ENCODE data around the gene RFPL2. TPM values are rescaled to one million over a fixed set of nuclear protein-coding genes. Genes with fewer than 3 reads are reported as not detected.

RFPL2 gene
- total RNA-seq (2014; rRNA removed; shearing (Covaris generic); ENCODE audit: low replicate concordance): 0.49 and 2.8 TPM in 2 replicates

GRCh38 chr22:32204856-32205722, at the start of gene RFPL2:
RFPL2 (minus strand) TSS chr22:32205073; CDS start chr22:32202451, 2,622 bp downstream.
- peak; percentile 93 for DNase-seq (ENCODE audit: low read depth)
- in situ Hi-C loops (cut with HindIII; ENCODE audit: low pct_unique_long_range_greater_than_20kb, low sequenced_read_pairs): no loop called here

- in situ Hi-C loops (cut with HindIII; ENCODE audit: low pct_unique_long_range_greater_than_20kb, low sequenced_read_pairs): no loop called here
- no peak for DNase-seq (ENCODE audit: low read depth)
Observed at GRCh38 chr22:32249231-32249630, 44.4 kb upstream of the RFPL2 start.

- no peak for DNase-seq (ENCODE audit: low read depth)
- in situ Hi-C loops (cut with HindIII; ENCODE audit: low pct_unique_long_range_greater_than_20kb, low sequenced_read_pairs): no loop called here
Observed at GRCh38 chr22:32248276-32248675, 43.4 kb upstream of the RFPL2 start.

- in situ Hi-C loops (cut with HindIII; ENCODE audit: low pct_unique_long_range_greater_than_20kb, low sequenced_read_pairs): no loop called here
- no peak for DNase-seq (ENCODE audit: low read depth)
Observed at GRCh38 chr22:32246166-32246565, 41.3 kb upstream of the RFPL2 start.

- DNase-seq (ENCODE audit: low read depth): peak; percentile 54
- in situ Hi-C loops (cut with HindIII; ENCODE audit: low pct_unique_long_range_greater_than_20kb, low sequenced_read_pairs): no loop called here
Observed at GRCh38 chr22:32245042-32245441, 40.2 kb upstream of the RFPL2 start.

GRCh38 chr22:32244547-32244946, 39.7 kb upstream of the RFPL2 start:
- no peak for DNase-seq (ENCODE audit: low read depth)
- in situ Hi-C loops (cut with HindIII; ENCODE audit: low pct_unique_long_range_greater_than_20kb, low sequenced_read_pairs): no loop called here

GRCh38 chr22:32240461-32240860, 35.6 kb upstream of the RFPL2 start:
- in situ Hi-C loops (cut with HindIII; ENCODE audit: low pct_unique_long_range_greater_than_20kb, low sequenced_read_pairs): no loop called here
- DNase-seq (ENCODE audit: low read depth): no peak

GRCh38 chr22:32237906-32238305, 33.0 kb upstream of the RFPL2 start:
- no peak for DNase-seq (ENCODE audit: low read depth)
- in situ Hi-C loops (cut with HindIII; ENCODE audit: low pct_unique_long_range_greater_than_20kb, low sequenced_read_pairs): no loop called here

- no peak for DNase-seq (ENCODE audit: low read depth)
Observed at GRCh38 chr22:32236970-32237369, 32.1 kb upstream of the RFPL2 start.

GRCh38 chr22:32233091-32233490, 28.2 kb upstream of the RFPL2 start:
- no peak for DNase-seq (ENCODE audit: low read depth)
- in situ Hi-C loops (cut with HindIII; ENCODE audit: low pct_unique_long_range_greater_than_20kb, low sequenced_read_pairs): no loop called here

More at GRCh38 chr22:32236970-32237369, 32.1 kb upstream of the RFPL2 start:
- in situ Hi-C loops (cut with HindIII; ENCODE audit: low pct_unique_long_range_greater_than_20kb, low sequenced_read_pairs): no loop called here

- in situ Hi-C loops (cut with HindIII; ENCODE audit: low pct_unique_long_range_greater_than_20kb, low sequenced_read_pairs): no loop called here
Observed at GRCh38 chr22:32232191-32232830, 27.4 kb upstream of the RFPL2 start.

GRCh38 chr22:32226326-32227104, 21.6 kb upstream of the RFPL2 start:
- in situ Hi-C loops (cut with HindIII; ENCODE audit: low pct_unique_long_range_greater_than_20kb, low sequenced_read_pairs): no loop called here
- no peak for DNase-seq (ENCODE audit: low read depth)

More at GRCh38 chr22:32232191-32232830, 27.4 kb upstream of the RFPL2 start:
- no peak for DNase-seq (ENCODE audit: low read depth)

GRCh38 chr22:32222991-32223390, 18.1 kb upstream of the RFPL2 start:
- in situ Hi-C loops (cut with HindIII; ENCODE audit: low pct_unique_long_range_greater_than_20kb, low sequenced_read_pairs): no loop called here
- DNase-seq (ENCODE audit: low read depth): no peak

GRCh38 chr22:32219026-32219425, 14.2 kb upstream of the RFPL2 start:
- in situ Hi-C loops (cut with HindIII; ENCODE audit: low pct_unique_long_range_greater_than_20kb, low sequenced_read_pairs): no loop called here
- no peak for DNase-seq (ENCODE audit: low read depth)

- in situ Hi-C loops (cut with HindIII; ENCODE audit: low pct_unique_long_range_greater_than_20kb, low sequenced_read_pairs): no loop called here
- no peak for DNase-seq (ENCODE audit: low read depth)
Observed at GRCh38 chr22:32218470-32218869, 13.6 kb upstream of the RFPL2 start.

- in situ Hi-C loops (cut with HindIII; ENCODE audit: low pct_unique_long_range_greater_than_20kb, low sequenced_read_pairs): no loop called here
- no peak for DNase-seq (ENCODE audit: low read depth)
Observed at GRCh38 chr22:32217465-32217864, 12.6 kb upstream of the RFPL2 start.

GRCh38 chr22:32216911-32217310, 12.0 kb upstream of the RFPL2 start:
- no peak for DNase-seq (ENCODE audit: low read depth)
- in situ Hi-C loops (cut with HindIII; ENCODE audit: low pct_unique_long_range_greater_than_20kb, low sequenced_read_pairs): no loop called here

GRCh38 chr22:32211011-32211410, 6.1 kb upstream of the RFPL2 start:
- DNase-seq (ENCODE audit: low read depth): no peak
- in situ Hi-C loops (cut with HindIII; ENCODE audit: low pct_unique_long_range_greater_than_20kb, low sequenced_read_pairs): no loop called here

- no peak for DNase-seq (ENCODE audit: low read depth)
- in situ Hi-C loops (cut with HindIII; ENCODE audit: low pct_unique_long_range_greater_than_20kb, low sequenced_read_pairs): no loop called here
Observed at GRCh38 chr22:32208681-32209080, 3.8 kb upstream of the RFPL2 start.
